CD4-positive, alpha-beta T cell treated with Interleukin-10 for 1 hour (primary cell): ENCODE data around the gene REXO5.

ENCODE experiments used
- DNase-seq: peaks from one replicate; pipeline ENCODE4 v3.0.0-alpha.2; 2020

The REXO5 gene

DNA sequence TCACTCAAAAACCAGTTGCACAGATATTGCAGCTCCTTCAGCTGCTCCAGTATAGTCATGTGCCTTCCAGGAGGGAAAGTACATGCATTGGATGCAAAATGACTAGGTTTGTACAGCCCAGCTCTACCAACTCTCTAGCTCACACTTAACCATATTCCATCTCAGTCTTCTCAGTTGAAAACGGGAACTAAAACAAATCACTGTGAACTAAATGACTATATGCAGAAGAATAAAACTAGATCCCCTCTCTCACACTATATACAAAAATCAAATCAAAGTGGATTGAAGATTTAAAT is 69.0 kb downstream of the REXO5 start:
- no peak for DNase-seq

DNA sequence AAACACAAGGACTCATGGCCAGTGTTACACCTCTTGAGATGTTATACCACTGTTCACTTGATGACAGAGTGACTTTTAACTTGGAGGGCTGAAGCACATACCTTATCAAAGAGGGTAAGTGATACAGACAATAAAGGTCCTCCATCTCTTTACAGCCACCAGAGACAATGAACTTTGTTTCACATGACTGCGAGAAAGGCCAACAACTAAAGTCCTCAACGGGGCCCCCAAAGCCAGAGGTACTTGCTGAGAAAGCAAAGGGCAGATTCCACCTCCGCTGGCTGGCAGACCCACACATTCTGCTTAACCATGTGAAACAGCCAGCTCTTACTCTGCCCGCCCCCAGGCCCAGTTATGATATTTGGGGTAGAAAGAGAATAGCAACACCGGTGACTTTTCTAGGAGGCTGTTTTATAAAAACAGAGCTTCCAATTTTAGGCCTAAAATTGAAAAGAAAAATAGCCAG is 72.4 kb downstream of the REXO5 start:
- no peak for DNase-seq

- DNase-seq: no peak
Observed at GRCh38 chr16:20879175-20880040, 73.1 kb downstream of the REXO5 start.

DNA sequence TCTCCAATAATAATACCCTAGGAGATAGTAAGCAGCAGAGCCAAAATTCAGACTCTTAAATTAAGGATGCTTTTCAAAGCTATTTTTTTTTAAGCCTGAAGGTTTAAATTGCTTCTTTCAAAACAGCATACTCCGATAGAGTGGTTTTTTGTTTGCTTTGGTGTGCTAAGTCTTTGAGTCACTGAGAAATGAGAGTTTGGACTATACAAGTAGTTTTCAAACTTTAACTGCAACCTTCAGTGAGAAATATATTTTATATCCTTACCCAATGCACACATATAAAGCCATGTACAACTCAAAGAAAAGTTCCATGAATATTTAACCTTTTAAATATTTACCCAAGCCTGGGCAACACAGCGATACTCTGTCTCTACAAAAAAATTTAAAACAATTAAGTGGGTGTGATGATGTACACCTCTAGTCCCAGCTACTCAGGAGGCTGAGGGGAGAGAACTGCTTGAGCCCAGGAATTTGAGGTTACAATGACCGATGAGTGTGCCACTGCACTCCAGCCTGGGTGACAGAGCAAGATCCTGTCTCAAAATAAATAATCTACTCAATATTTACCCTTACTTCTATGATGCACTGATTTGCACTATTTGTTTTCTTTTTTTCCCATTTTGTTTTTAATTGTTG is 74.7 kb downstream of the REXO5 start:
- DNase-seq: no peak

GRCh38 chr16:20881503-20881878 is 75.2 kb downstream of the REXO5 start:
- no peak for DNase-seq

GRCh38 chr16:20883554-20884239 is 77.4 kb downstream of the REXO5 start:
- DNase-seq: no peak

DNA sequence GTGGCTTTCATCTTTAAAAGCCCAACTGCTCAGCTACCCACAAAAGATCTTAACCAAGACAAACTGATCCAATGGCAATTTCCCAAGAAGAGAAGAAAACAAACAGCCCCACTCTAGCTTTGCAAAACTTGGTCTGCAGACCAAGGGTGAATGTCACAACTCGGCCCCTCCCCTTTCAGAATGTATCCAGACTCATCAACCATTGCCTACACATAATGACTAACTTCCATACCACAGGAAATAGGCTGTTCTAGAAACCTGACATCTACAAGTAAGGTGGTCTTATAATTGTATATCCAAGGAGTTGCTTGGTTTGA is 77.9 kb downstream of the REXO5 start:
- no peak for DNase-seq

- no peak for DNase-seq
Observed at GRCh38 chr16:20886320-20886719, 80.0 kb downstream of the REXO5 start.

- DNase-seq: no peak
Observed at GRCh38 chr16:20887207-20887606, 80.9 kb downstream of the REXO5 start.

DNA sequence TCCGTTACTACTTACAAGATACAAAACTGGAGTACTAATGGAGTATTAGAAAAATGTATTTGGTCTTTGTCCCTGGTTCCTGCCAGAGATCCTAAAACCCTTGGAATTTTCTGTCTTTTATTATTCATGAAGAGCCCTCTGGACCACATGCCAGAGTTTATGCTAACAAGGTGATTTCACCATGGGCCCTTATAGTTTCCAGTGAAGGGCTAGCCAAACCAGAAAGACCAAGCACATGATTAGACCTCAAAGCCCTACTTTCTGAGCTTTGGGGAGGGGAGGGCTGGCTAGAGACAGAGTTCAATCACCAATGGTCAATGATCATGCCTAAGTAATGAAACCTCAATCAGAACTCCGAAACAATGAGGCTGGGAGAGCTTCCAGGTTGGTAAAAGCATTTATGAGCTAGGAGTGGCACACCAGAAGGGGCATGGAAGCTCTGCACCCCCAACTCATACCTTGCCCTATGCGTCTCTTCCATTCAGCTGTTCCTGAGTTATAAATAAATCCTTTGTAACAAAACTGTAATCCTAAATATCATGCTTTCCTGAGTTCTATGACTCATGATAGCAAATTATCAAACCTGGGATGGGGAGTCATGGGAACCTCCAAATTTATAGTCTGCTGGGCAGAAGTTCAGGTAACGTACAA is 83.4 kb downstream of the REXO5 start:
- DNase-seq: no peak

DNA sequence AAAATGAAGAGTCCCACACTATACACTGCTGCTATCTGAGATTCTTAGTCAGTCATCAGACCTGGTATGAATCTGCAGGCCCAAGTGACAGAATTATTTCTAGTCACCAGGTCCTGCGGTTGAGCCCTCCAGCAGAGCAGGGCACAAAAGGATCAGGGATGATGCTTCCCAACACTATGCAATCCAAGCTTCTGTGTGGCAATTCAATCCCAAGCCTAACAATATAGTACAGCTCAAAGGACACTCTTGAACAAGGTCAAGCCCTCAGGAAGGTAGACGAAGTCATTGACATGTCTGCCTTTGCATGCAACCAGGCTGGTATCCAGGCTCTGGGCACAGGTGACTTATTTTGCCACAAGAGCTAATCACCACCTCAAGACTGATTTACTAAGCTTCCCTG is 88.1 kb downstream of the REXO5 start:
- no peak for DNase-seq

DNA sequence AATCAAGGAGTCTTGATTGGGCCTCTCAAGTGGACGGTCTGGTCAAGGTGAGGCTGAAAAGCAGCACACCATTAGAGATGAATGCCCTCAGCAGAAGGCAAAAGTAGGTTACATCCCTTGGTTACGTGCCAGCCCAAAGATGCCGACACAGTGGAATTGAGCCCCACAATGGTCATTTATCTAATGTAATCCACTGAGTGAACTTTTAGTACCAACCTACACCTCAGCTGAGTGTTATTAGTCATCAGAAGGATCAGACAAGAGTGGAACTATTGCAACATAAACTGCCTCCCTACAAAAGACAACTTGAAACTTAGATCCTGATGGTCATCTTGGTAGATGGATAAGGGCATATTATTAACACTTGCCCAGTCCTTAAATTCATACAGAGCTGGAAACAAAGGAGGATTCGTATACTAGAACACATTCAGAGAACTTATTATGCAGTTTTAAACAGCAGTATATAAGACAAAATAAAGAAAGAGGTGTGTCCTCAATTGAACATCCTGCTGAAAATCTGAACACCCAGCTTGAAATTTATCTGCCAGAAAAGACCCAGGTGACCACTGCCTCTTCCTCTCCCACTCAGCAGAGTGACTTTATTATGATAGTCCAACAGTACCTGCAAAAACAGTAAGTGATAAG is 91.0 kb downstream of the REXO5 start:
- no peak for DNase-seq

- DNase-seq: no peak
Observed at GRCh38 chr16:20897922-20898321, 91.6 kb downstream of the REXO5 start.

GRCh38 chr16:20899071-20899470 is 92.7 kb downstream of the REXO5 start:
- DNase-seq: no peak
